Thymus (tissue), 11 donors: Measurements from ENCODE around the gene CLEC18B. TPM values are rescaled to one million over a fixed set of nuclear protein-coding genes. Genes with fewer than 3 reads are reported as not detected.
"Not testable (repeated sequence)": the region's sequence is repeated elsewhere in the genome, so short reads cannot be mapped to it uniquely, and the experiment has no call there.

Experiments
- DNase-seq, 9 donors: peaks; one replicate each; pipeline ENCODE4 v3.0.0-alpha.2; 2013; ENCODE audit warnings: low spot score in 9 of 9, low read depth in 6 of 9, missing footprints in 1 of 9
- H3K27ac ChIP-seq, 2 donors: one replicate each; pipeline ENCODE4 v1.5.1; 2013; ENCODE audit warnings: control low read depth in 1 of 2, low read depth in 1 of 2, low read length in 1 of 2, mild to moderate bottlenecking in 1 of 2, moderate library complexity in 1 of 2
- H3K27me3 ChIP-seq, 2 donors: one replicate each; pipeline ENCODE4 v1.5.1; 2013; ENCODE audit warnings: low read length in 1 of 2; ENCODE audit not compliant: control insufficient read depth in 2 of 2, insufficient read depth in 1 of 2
- H3K36me3 ChIP-seq, 2 donors: one replicate each; pipeline ENCODE4 v1.5.1; 2013; ENCODE audit warnings: low read length in 1 of 2, mild to moderate bottlenecking in 1 of 2, moderate library complexity in 1 of 2; ENCODE audit not compliant: control insufficient read depth in 2 of 2, insufficient read depth in 2 of 2
- H3K4me1 ChIP-seq, 2 donors: one replicate each; pipeline ENCODE4 v1.5.1; 2013; ENCODE audit warnings: low read length in 2 of 2; ENCODE audit not compliant: control insufficient read depth in 2 of 2, insufficient read depth in 2 of 2
- H3K4me3 ChIP-seq, 2 donors: one replicate each; pipeline ENCODE4 v1.5.1; 2013; ENCODE audit warnings: low read length in 2 of 2, control low read depth in 1 of 2, mild to moderate bottlenecking in 1 of 2
- H3K9me3 ChIP-seq, 2 donors: one replicate each; pipeline ENCODE4 v1.5.1; 2013; ENCODE audit warnings: low read length in 1 of 2, mild to moderate bottlenecking in 1 of 2; ENCODE audit not compliant: control insufficient read depth in 2 of 2, insufficient read depth in 1 of 2
- WGBS: extraction: QIAGEN DNeasy Blood & Tissue Kit; methylation state at CpG from one replicate; pipeline ENCODE4 v1.1.7; 2013; 5-methylcytosine and 5-hydroxymethylcytosine counted together
- polyA plus RNA-seq: library from polyadenylated mRNA; stranded (reverse); fragments of 200-250 nt; gene quantifications from one replicate; pipeline ENCODE4 v1.2.3, GENCODE V29; 2013
- total RNA-seq: library from RNA; stranded (reverse); fragments of 120-200 nt; gene quantifications from one replicate; pipeline ENCODE4 v1.2.4, GENCODE V29; 2013
- donor health status: healthy.

CLEC18B gene
- total and polyA plus RNA-seq, 2 donors: 0.28 to 2.6 TPM

GRCh38 chr16:74412138-74412774, 9.0 kb downstream of the CLEC18B start:
- not testable (repeated sequence) for H3K4me1 ChIP-seq, DNase-seq, H3K36me3 ChIP-seq, H3K27me3 ChIP-seq, H3K27ac ChIP-seq, H3K4me3 ChIP-seq, H3K9me3 ChIP-seq
- 85% methylated on average over 5 of the region's 13 CpGs for WGBS

- H3K9me3 ChIP-seq, H3K27ac ChIP-seq, H3K27me3 ChIP-seq, DNase-seq, H3K4me1 ChIP-seq, H3K36me3 ChIP-seq, H3K4me3 ChIP-seq: not testable (repeated sequence)
- 95% methylated on average over 9 of the region's 9 CpGs for WGBS
Measured at GRCh38 chr16:74410981-74411380, 10.3 kb downstream of the CLEC18B start.

DNA sequence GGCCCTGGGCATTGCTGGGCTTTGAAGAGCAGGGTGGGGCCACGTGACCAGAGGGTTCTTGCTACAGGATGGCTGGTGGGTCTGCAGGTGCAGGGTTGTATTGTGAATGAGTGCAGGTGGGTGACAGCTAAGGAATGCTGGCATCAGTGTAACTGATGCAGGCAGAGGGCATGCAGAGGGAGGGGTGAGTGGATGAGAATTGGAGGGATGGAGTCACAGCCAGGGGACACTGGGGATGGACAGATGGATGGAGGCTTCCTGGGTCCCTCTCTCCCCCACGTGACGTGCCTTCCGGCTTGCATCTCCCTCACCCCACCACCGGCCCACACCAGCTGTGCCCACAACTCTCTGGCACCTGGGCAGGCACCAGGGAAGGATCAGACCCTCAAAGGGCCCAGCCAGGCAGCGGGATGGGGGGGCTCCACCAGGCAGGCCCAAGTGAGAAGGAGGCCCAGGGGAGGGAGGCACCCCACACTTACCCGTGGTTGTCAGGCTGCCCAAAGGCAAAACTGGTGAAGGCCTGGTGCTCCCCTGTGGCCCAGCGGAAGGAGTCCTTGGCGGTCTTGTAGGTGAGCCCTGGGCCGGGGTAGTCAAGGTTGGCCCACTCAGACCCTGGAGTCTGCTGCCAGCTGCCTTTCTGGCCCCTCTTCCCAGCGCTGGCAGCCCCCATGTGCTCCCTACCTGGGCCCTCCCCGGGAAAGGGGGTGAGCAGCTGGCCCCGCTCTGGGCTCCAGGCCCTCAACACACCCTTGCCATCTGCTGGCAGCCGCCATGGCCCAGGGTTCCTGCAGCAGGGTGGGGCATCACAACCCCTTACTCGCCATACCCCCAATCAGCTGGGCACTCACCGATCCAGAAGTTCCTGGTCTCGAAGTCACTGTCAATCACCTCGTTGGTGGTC, 11.0 kb downstream of the CLEC18B start:
- H3K4me3 ChIP-seq, H3K9me3 ChIP-seq, DNase-seq, H3K27me3 ChIP-seq, H3K4me1 ChIP-seq, H3K27ac ChIP-seq, H3K36me3 ChIP-seq: not testable (repeated sequence)
- WGBS: 79% methylated on average over 9 of the region's 18 CpGs

DNA sequence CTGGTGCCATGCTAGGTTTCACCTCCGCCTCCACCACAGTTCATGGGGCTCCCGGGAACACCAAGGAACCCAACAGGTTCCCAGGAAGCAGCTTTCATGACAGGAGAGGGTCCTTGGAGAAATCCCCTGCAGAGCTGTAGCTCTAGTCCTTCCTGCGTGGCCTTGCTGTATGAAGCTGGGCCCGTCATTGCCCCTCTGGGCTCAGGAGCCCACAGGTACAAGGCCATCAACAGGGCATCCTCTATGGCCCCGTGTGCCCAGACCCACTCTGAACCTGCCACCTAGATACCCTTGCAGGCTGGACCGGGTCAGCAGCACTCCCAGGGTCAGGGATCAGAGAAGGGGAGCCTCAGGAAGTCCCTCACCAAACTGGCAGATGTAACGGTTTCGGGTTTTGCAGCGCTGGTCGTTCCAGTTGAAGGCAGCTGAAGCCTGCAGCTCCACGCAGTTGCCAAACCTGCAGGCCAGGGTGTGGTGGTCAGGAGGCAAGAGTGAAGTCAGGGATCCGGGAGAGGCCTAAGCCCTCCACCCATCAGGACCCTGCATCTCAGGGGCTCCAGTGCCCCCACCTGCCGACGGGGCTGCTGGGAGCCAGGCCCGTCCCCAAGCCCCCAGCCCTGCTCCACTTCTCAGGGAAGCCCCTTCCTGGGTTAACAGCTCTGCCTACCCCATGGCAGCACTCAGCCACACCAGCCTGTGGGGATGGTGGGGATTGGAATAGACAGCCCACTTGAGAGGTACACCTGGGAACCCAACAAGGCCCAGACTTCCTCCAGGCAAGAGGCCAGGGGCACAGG, 11.9 kb downstream of the CLEC18B start:
- not testable (repeated sequence) for DNase-seq, H3K4me1 ChIP-seq, H3K9me3 ChIP-seq, H3K36me3 ChIP-seq, H3K4me3 ChIP-seq, H3K27me3 ChIP-seq, H3K27ac ChIP-seq
- 95% methylated on average over 12 of the region's 15 CpGs for WGBS

DNA sequence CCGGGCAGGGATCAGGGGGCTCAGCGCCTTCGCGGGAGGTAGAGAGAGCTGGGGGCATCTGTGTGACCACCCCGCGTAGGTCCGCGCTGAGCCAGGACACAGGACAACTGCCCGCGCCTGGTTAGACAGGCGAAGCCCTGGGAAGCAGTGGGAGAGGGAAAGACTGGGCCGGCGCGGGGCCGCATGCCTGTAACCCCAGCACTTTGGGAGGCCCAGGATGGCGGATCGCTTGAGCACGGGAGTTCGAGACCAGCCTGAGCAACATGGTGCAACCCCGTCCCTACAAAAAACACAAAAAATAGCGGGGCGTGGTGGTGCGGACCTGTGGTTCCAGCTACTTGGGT, 13.9 kb downstream of the CLEC18B start:
- not testable (repeated sequence) for DNase-seq, H3K36me3 ChIP-seq, H3K9me3 ChIP-seq, H3K27ac ChIP-seq, H3K4me1 ChIP-seq, H3K4me3 ChIP-seq, H3K27me3 ChIP-seq
- WGBS: 27% methylated on average over 15 of the region's 23 CpGs

DNA sequence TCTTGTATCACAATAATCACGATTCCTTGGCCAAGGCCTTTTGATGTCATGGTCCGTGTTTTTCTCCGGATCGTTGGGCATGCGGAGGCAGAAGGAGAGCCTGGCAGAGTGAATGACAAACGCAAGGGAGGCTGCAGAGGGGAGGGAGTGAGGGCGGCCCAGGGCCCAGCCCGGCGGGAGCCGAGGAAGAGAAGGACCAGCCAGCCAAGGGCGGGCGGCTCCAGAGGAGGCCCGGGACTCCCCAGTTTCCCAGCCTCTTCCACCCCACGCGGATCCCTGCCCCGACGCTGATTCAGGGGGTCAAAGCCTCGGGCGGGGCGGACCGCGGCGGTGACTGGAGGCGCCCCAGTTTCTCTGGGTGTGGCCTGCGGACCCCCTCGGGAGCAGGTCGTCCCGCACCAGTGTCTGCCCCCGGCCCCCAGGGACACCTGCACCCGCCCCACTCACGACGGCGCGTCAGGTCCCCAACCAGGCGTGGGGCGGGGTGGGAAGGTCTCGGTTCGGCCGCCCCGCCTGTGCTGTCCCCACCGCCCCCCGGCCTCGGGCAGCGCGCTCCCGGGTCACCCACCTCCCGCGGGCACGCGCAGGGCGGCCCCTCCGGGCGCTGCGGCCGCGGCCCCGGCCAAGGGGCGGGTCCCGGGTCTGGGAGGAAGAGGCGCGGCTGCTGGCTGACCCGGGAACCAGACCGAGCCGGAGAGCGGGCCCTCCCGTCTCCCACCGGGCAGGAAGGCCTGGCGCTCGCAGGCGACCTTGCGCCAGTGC, 14.5 kb downstream of the CLEC18B start:
- not testable (repeated sequence) for H3K27ac ChIP-seq, H3K4me3 ChIP-seq, H3K36me3 ChIP-seq, DNase-seq, H3K4me1 ChIP-seq, H3K27me3 ChIP-seq, H3K9me3 ChIP-seq
- 7% methylated on average over 25 of the region's 71 CpGs for WGBS

GRCh38 chr16:74404148-74404933, 16.9 kb downstream of the CLEC18B start:
- not testable (repeated sequence) for H3K27ac ChIP-seq, H3K27me3 ChIP-seq, DNase-seq, H3K36me3 ChIP-seq, H3K4me3 ChIP-seq, H3K4me1 ChIP-seq, H3K9me3 ChIP-seq
- WGBS: 67% methylated on average over 6 of the region's 14 CpGs

- not testable (repeated sequence) for H3K36me3 ChIP-seq, H3K27ac ChIP-seq, H3K4me1 ChIP-seq, H3K4me3 ChIP-seq, H3K27me3 ChIP-seq, H3K9me3 ChIP-seq, DNase-seq
- WGBS: 93% methylated on average over 3 of the region's 4 CpGs
Measured at GRCh38 chr16:74400238-74400637, 21.0 kb downstream of the CLEC18B start.
